GM12878 (cell line): ENCODE measurements around the gene RABGEF1.

ENCODE experiments used
- NFYB ChIP-seq: IDR thresholded peaks from 2 replicates; pipeline ENCODE4 v1.6.1; 2011; ENCODE audit warnings: low read depth, mild to moderate bottlenecking, low read length, improper control_type of control experiment, moderate library complexity; ENCODE audit not compliant: insufficient read depth
- SREBF2 ChIP-seq: IDR thresholded peaks from 2 replicates; pipeline ENCODE4 v1.6.1; 2012; ENCODE audit warnings: mild to moderate bottlenecking, low read length
- TCF12 ChIP-seq: IDR thresholded peaks from 2 replicates; pipeline ENCODE4 v1.6.1; 2011; ENCODE audit warnings: low read depth, mild to moderate bottlenecking, low read length
- USF1 ChIP-seq: IDR thresholded peaks from 2 replicates; pipeline ENCODE4 v1.6.1; 2011; ENCODE audit warnings: borderline replicate concordance, low read depth, mild to moderate bottlenecking, moderate library complexity, mixed read lengths, low read length; ENCODE audit not compliant: insufficient read depth; ENCODE audit errors: extremely low read length

- TF ChIP-seq NFYB (no peak), SREBF2 (no peak), TCF12 (no peak), USF1 (no peak)
Measured at GRCh38 chr7:66790196-66790595, 49.7 kb downstream of the RABGEF1 start.
